ENCODE measurements around the gene PDE4D. TPM values are rescaled to one million over a fixed set of nuclear protein-coding genes. Genes with fewer than 3 reads are reported as not detected.

PDE4D gene
- total and polyA plus RNA-seq, 2 donors (not counting 3 experiments of a cell fraction or from before 2014, with no cell fraction given) = 34.5 to 51.2 TPM

DNA sequence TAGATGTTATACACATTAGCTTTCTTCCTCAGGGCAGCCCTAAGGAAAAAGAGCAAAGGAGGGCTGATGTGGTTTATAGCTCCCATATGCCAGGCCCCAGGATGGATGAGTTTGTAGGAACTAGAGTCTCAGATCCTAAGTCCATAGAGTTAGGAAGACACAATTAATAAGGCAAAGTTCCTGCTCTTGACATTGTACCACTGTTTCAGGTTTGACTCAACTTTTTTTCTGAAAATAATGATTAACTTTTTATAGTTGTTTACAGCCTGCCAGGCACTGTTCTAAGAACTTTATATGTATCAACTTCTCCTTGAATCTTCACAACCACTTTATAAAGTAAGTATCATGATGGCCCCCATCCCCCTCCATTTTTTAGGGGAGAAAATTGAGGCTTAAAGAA, 339.5 kb downstream of the PDE4D start:
- no peaks in the 10 kb centered on the region for H3K9me3 ChIP-seq (replicated peaks; ENCODE audit: control insufficient read depth, insufficient read depth, low read length)
- dilution Hi-C loops (cut with MboI; ENCODE audit: extremely low pct_ligation_motif_present, low sequenced_read_pairs) (no loop called here), intact Hi-C loops (cut with micrococcal nuclease) (no loop called here)
- no TSS peak for BruUV-seq (replicated peaks)
- H3K27ac ChIP-seq (ENCODE audit: insufficient read depth, low read depth, low read length) = no peak overlapping the region
- no peak overlapping the region for H3K9ac ChIP-seq (replicated peaks; ENCODE audit: extremely low read depth, insufficient read depth, low read length)
- H3K9me1 ChIP-seq (replicated peaks; ENCODE audit: control insufficient read depth, extremely low read depth, insufficient read depth, low read length) = no peaks in the 10 kb centered on the region
- H3K4me3 ChIP-seq (replicated peaks in 1 of 3; ENCODE audit: insufficient read depth in 1 of 3, low read depth in 1 of 3, low read length in 3 of 3) = no peak overlapping the region
- no peaks in the 10 kb centered on the region for H3K27me3 ChIP-seq (ENCODE audit: control insufficient read depth in 2 of 2, insufficient read depth in 2 of 2, low read length in 2 of 2)
- H3K36me3 ChIP-seq (ENCODE audit: control insufficient read depth in 2 of 2, extremely low read depth in 1 of 2, insufficient read depth in 2 of 2, low read length in 2 of 2) = no peaks in the 10 kb centered on the region
- FAIRE-seq (no peak), DNase-seq (ENCODE audit: low read depth, low spot score) (no peak)
- no peak for TF ChIP-seq JUN (IDR thresholded peaks at IDR 0.05; ENCODE audit: borderline replicate concordance, insufficient read depth, insufficient read length, low read depth)
- H3K4me1 ChIP-seq (ENCODE audit: control insufficient read depth, extremely low read depth, insufficient read depth, low read length) = no peaks in the 10 kb centered on the region
- CTCF ChIA-PET = interaction anchor here (0.8 to 1.4 kb wide), 5 partner anchors 20 to 119 kb away, joined by 3 to 5 read pairs (median 3); no protein-coding TSS in a partner anchor
- POLR2A ChIA-PET = no interaction called here
- no peaks in the 10 kb centered on the region for H4K20me1 ChIP-seq (replicated peaks; ENCODE audit: control insufficient read depth, extremely low read depth, insufficient read depth, low read length)
- H2AFZ ChIP-seq (ENCODE audit: low read depth, low read length) = no peak overlapping the region
- H3K79me2 ChIP-seq (ENCODE audit: control insufficient read depth, insufficient read depth, low read length) = no peaks in the 10 kb centered on the region
- no peak overlapping the region for H3K4me2 ChIP-seq (ENCODE audit: insufficient read depth, low read length)

- FAIRE-seq = no peak
Observed at GRCh38 chr5:59548807-59549357, 344.6 kb downstream of the PDE4D start.

More at GRCh38 chr5:59548807-59549357, 344.6 kb downstream of the PDE4D start:
- intact Hi-C loops (cut with micrococcal nuclease) = no loop called here
- Histone ChIP-seq H3K79me2 (ENCODE audit: control insufficient read depth, insufficient read depth, low read length) (no peaks in the 10 kb centered on the region), H3K9me1 (replicated peaks; ENCODE audit: control insufficient read depth, extremely low read depth, insufficient read depth, low read length) (no peaks in the 10 kb centered on the region), H3K9ac (replicated peaks; ENCODE audit: extremely low read depth, insufficient read depth, low read length) (no peak overlapping the region), H3K36me3 (ENCODE audit: control insufficient read depth in 2 of 2, extremely low read depth in 1 of 2, insufficient read depth in 2 of 2, low read length in 2 of 2) (no peaks in the 10 kb centered on the region), H3K27ac (ENCODE audit: insufficient read depth, low read depth, low read length) (no peak overlapping the region), H2AFZ (ENCODE audit: low read depth, low read length) (no peak overlapping the region), H3K4me3 (replicated peaks in 1 of 3; ENCODE audit: insufficient read depth in 1 of 3, low read depth in 1 of 3, low read length in 3 of 3) (no peak overlapping the region), H3K9me3 (replicated peaks; ENCODE audit: control insufficient read depth, insufficient read depth, low read length) (no peaks in the 10 kb centered on the region), H4K20me1 (replicated peaks; ENCODE audit: control insufficient read depth, extremely low read depth, insufficient read depth, low read length) (no peaks in the 10 kb centered on the region), H3K4me1 (ENCODE audit: control insufficient read depth, extremely low read depth, insufficient read depth, low read length) (no peaks in the 10 kb centered on the region), H3K4me2 (ENCODE audit: insufficient read depth, low read length) (no peak overlapping the region), H3K27me3 (ENCODE audit: control insufficient read depth in 2 of 2, insufficient read depth in 2 of 2, low read length in 2 of 2) (no peaks in the 10 kb centered on the region)
- POLR2A ChIA-PET = no interaction called here
- DNase-seq (ENCODE audit: low read depth, low spot score) = no peak
- CTCF ChIA-PET = interaction anchor here (0.9 to 1.4 kb wide), 5 partner anchors 9 to 265 kb away, joined by 3 to 7 read pairs (median 3); no protein-coding TSS in a partner anchor
- BruUV-seq (replicated peaks) = no TSS peak
- dilution Hi-C loops (cut with MboI; ENCODE audit: extremely low pct_ligation_motif_present, low sequenced_read_pairs) = no loop called here
- no peak for TF ChIP-seq FOS (IDR thresholded peaks at IDR 0.05; ENCODE audit: borderline replicate concordance, insufficient read depth, low read length)
- no peak for TF ChIP-seq EZH2 (IDR thresholded peaks at IDR 0.05; ENCODE audit: borderline replicate concordance, low read depth, low read length, severe bottlenecking)
- no peak for TF ChIP-seq MAX (IDR thresholded peaks at IDR 0.05; ENCODE audit: insufficient read depth, insufficient read length)
- no peak for TF ChIP-seq MYC (IDR thresholded peaks at IDR 0.05; ENCODE audit: low read depth, low read length)
- TF ChIP-seq CTCF (IDR thresholded peaks at IDR 0.05; ENCODE audit: extremely low read depth in 1 of 2, insufficient read depth in 1 of 2, low read depth in 1 of 2, low read length in 2 of 2) = no peak
- no peak for TF ChIP-seq JUN (IDR thresholded peaks at IDR 0.05; ENCODE audit: borderline replicate concordance, insufficient read depth, insufficient read length, low read depth)
- no peak for TF ChIP-seq GATA2 (IDR thresholded peaks at IDR 0.05; ENCODE audit: insufficient read depth, insufficient read length, low read depth, low read length)
- TF ChIP-seq POLR2AphosphoS5 (IDR thresholded peaks at IDR 0.05; ENCODE audit: insufficient read depth, low read depth, low read length) = no peak
- TF ChIP-seq POLR2A (IDR thresholded peaks at IDR 0.05; ENCODE audit: low read depth, low read length) = no peak

All from endothelial cell of umbilical vein (primary cell).